HG03196 (cell line): ENCODE results near the gene SLBP.
"Not testable (repeated sequence)": the region's sequence is repeated elsewhere in the genome, so short reads cannot be mapped to it uniquely, and the experiment has no call there.

Experiments used
- ATAC-seq: cut with Tn5 transposase; IDR thresholded peaks from one replicate; pipeline ENCODE4 v1.9.1; 2021; ENCODE audit not compliant: unreplicated experiment

Gene SLBP

DNA sequence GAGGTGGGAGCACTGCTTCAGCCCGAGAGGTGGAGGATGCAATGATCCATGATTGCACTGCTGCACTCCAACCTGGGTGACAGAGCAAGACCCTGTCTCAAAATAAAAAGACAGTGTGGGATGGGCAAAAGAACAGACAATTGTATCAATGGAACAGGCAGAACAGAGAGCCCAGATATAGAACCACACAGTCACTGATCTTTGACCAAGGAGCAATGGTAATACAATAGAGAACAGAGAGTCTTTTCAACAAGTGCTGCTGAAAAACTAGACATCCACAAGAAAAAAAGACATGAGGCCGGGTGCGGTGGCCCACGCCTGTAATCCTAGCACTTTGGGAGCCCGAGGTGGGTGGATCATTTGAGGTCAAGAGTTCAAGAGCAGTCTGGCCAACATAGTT is 33.9 kb downstream of the SLBP start:
- no peak for ATAC-seq

DNA sequence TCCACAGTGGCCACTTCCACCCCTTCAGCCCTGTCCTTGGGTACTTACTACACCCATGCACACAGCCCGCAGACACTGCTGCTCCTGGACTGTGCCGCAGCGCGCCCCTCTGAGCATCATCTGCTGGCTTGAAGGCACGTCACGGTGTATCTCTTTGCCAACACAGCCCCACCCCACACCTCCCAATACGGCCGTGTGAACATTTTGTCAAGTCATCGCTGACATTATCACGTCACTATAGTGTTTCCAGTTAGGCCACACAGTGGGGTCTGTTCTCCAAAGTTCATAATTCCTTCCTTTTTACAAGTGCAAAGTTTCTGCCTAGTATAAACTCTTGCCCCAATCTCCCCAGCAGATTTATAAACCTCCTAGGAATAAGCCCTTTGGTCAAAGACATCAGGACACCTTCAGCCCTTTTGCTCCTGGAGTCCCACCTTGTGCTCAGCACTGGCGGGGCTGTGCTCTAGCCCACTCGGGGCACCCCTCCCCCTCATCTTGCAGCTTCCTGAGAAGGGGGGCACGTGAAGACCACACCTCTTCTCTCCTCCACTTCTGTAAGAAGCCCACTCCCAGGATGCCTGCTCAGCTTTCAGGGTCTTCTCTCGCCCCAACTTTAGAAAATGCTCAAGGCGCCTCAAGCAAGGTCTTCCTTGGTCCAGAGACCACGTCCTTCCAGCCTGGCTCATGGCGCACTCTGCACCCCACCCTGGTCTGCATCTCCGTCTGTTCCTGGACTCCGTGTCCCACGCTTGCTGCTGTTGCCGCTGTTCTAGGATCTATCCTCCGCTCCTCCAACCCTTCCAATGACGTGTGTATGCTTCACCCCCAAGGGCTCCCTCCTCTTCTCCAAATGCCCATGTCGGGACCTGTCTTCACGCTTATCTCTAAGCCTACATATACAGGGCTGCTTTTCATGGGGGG is 35.3 kb downstream of the SLBP start:
- no peak for ATAC-seq

DNA sequence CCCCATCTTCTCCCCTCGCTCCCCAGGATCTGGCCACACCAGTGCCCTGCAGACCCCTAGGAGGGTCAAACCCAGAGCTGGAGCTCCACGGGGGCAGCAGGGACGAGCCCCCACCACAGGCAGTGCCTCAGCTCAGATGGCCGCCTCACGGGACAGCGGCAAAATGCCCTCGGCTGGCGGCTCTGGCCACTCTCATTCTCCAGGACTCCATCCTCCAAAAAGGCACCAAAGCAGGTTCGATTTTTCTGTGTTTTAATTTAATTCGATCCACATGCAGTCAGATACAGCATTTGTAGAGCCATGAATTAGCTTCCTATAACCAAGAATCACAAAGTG is 36.3 kb downstream of the SLBP start:
- no peak for ATAC-seq

DNA sequence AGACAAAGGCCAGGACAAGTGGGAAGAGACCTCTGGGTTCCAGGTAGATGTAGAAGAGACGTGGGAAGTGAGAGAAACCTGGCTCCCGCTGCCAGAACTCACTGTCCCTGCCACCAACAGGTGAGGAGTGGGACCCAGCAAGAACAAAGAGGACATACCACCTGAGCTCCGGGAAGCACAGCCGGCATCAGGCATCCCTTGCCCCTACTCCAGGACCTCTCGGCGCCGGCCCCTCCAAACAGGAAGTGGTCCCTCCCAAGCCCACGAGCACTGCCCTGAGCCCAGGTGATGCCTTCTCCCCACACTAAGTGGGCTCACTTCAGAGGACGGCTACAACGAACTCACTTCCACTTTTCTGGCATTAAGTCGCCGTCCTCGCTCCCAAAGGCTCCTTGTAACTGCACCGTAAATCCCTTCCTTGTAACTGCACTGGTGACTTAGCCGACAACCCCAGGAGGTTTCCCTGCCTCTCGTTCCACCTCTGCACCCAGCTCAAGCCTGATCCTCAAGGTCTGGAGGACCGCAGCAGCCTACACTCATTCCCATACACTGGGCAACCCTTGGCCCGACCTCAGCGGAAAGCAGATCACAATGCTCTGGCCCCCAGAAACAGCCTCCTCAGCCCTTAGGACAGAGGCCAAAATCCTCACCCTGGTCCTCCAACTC is 36.9 kb downstream of the SLBP start:
- ATAC-seq: no peak

DNA sequence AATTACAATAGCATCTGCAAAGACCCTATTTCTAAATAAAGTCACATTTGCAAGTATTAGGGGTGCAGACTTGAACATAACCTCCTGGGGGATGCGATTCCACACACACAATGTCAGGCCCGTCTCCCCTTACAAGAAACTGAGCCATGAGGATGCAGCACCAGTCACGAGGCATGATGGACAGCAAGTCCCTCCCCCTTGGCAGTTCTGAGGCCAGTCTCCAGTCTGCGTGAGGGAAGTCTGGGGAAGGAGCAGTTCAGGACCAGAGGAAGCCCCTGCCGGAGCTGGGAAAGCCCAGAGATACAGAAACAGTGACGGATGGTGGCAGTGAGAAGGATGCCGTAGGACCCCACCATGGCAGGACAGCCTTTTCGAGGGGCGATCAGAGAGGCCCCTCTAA is 37.4 kb downstream of the SLBP start:
- no peak for ATAC-seq

DNA sequence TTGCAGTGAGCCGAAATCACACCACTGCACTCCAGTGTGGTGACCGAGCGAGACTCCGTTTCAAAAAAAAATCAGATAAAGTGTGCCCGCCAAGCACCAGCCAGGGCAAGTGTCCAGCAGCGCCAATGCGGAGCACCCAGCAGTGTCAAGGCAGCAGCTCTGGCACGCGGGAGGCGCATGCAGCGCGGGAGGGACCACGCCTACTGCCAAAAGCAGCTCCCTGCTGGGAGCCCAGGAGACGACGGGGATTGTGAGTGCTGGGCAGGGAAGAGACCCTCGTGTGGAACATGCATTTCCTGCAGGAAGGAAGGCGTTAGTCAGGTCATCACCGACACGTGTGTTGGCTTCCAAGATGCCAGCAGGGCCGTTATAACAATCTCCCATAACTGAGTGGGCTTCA is 38.4 kb downstream of the SLBP start:
- ATAC-seq: no peak

DNA sequence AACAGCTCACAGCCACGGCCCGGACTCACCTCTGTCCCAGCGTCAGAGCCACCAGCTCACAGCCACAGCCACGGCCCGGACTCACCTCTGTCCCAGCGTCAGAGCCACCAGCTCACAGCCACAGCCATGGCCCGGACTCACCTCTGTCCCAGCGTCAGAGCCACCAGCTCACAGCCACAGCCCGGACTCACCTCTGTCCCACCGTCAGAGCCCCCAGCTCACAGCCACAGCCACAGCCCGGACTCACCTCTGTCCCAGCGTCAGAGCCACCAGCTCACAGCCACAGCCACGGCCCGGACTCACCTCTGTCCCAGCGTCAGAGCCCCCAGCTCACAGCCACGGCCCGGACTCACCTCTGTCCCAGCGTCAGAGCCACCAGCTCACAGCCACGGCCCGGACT is 41.1 kb downstream of the SLBP start:
- not testable (repeated sequence) for ATAC-seq

DNA sequence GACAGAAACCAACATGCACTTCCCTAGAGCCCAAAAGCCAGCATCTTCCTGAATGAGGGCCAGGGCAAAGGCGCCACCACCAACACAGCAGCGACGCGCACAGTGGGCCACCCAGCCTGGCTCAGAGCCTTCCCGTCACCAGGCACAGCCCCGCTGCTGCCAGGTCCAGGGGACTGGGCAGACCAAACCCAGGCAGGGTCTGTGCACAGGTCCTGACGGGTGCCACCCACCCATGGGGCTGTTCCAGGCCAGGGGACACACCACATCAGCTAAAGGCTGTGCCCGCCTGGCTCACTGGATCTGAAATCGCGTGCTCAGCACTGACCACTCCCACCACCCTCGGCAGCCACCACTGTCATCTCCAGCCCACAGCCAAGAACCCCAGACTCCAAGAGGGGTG is 41.8 kb downstream of the SLBP start:
- ATAC-seq: no peak

DNA sequence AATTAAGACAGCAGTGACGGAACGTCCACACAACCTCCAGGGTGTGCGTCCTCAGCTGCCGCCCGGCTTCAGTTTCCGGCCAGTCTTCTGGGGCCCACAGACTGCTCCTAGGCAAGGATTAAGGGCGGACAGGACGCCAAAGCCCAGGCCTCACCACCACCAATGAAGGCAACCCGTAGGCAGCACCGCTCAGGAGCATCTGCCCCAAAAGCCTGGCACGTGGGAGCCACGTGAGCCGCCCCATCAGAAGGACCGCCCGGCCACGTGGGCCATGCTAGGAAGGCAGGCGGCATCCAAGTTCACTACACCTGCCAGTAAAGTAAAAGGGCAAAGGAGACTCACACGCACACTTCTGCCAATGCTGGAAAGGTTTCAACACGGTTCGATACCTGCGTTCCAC is 42.3 kb downstream of the SLBP start:
- no peak for ATAC-seq

DNA sequence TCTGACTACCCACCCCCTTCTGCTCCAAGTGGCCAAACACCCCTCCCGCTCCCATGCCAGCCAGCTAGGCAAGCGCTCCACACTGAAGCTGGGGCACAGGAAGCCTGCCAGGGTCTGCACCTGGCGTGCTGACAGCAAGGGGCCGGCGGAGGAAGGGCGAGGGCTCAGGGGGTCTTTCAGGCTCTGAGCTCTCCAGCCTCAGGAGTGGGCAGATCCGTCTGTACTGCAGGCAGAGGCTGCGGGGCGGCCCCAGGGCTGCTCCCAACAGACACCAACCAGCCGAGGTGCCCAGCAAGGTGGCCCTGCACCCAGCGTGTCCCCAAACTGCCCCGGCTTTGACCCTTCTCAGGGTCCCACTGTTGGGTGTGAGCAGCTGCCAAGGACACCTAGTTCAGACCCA is 42.8 kb downstream of the SLBP start:
- ATAC-seq: no peak

DNA sequence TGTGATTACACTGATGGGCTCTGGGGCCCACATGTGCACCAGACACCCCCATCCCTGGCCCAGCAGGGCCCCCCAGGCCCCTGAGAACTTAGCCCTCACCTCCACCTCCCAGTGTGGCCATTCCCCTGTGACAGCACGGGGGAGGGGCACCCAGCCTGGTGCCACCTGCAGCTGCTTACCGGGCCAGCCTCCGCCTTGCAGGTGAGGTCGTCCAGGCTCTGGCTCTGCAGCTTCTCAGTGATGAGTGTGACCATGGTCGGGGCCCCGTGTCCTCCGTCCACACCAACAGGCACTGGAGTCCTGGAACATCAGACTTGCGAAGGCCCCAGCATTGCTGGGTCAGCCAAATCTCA is 43.7 kb downstream of the SLBP start:
- no peak for ATAC-seq

DNA sequence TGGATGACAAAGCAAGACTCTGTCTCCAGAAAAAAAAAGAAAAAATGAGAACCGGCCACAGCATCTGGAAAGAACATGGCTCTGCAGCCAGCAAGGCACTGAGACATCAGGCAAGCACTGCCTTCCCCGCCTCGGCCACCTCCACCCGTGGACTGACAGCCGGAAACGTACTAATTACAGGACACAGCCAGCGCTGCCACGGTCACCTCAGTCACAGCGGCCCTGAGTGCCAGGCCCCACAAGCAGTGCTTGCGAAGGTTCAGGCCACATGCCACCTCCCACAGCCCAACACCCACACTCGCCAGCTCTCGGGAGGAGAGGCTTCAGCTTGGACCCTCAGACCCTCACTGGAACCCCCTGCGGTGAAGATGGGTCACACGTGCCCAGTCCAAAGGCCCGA is 44.8 kb downstream of the SLBP start:
- no peak for ATAC-seq

DNA sequence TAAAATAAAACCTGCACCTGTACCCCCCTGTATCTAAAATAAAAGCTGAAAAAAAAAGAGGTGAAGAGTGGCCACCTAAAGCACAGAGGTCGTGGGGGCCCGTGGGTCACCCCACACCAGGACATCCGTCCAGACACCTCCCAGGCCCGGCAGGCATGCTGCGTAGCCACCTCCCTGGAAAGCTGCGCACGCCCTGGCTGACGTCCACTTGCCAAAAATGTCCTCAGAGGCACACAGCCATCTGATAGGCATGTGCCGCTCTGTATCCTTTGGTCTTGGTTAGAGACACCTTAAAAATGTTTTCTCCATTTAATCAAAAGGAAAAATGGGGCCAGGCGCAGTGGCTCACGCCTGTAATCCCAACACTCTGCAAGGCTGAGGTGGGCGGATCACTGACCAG is 45.7 kb downstream of the SLBP start:
- no peak for ATAC-seq

DNA sequence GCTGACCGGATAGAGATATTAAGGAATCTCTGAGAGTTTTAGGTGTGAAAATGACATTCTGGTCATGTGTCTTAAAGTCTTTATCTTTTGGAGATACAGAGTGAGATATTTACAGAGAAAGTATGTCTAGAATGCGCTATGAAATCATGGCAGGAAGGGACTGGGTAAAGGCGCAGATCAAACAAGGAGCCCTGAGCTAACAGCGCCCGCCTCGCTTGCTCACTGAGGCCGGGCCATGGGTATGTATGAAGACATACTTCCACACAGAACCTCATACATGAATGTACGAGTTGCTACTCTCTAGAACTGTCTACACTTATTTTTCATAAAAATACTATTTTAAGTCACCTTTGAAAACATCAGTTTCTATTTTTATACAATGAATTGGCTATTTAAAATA is 48.0 kb downstream of the SLBP start:
- ATAC-seq: no peak

DNA sequence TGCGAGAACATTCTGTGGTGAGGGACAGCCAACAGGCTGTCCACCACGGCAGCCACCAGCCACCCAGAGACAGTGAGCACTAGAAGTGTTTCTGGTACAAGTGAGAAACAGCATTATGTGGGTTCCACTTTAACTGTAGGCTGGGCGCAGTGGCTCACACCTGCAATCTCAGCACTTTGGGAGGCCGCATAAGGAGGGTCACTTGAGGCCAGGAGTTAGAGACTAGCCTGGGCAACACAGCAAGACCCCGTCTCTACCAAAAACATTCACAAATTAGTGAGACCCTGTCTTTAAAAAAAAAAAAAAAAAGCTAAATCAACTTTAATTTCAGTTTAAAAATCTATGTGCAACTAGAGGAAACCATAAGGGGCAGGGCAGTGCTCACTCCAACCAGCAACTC is 48.6 kb downstream of the SLBP start:
- ATAC-seq: no peak

DNA sequence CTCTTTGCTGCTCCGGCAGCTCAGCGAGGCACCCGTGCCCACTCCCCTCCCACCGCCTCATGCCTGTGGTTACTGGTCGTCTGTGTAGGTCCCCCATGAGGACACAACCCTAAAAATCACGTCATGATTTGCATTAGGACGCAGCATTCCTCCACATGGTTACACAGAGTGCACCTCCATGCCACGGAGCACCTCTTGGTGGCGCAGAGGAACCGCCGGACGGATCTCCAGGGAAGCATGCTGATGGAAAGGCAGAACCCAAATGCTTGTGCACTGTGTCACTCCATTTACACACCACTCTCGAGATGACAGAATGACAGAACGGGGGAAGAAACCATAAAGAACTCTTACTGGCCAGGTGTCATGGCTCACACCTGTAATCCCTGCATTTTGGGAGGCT is 50.4 kb downstream of the SLBP start:
- ATAC-seq: no peak

DNA sequence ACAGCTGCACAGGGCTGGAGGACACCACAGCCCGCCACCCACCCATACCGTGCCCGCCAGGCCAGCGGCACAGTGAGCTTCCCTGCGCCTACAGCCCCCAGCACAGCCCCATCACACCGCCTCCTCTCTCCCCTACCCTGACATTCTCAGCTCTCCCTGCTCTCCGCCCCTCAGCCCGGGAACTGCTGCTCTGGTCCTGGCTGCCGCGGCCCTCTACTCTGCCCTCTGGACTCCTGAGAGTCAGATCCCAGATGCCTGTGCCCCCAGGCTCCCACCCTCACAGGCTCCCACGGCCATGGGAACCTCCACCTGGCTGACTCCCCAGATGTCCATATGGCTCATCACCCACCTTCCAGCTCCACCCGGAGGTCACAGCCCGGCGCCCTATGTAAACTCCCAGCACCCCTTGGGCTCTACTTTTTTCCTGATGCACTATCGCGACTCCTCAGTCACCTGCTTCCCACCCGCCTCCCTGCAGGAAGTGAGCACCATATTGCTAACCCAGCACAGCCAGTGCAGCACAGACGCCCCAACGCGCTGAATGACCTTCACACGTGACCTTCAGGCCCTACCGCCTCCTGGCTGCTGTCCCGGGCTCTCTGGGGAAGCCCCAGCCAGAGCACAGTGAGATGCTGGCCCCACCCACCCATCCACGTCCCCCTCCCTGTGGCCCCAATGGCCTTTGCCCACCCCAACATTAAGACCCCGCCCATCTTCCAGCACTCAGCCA is 51.0 kb downstream of the SLBP start:
- ATAC-seq: no peak

DNA sequence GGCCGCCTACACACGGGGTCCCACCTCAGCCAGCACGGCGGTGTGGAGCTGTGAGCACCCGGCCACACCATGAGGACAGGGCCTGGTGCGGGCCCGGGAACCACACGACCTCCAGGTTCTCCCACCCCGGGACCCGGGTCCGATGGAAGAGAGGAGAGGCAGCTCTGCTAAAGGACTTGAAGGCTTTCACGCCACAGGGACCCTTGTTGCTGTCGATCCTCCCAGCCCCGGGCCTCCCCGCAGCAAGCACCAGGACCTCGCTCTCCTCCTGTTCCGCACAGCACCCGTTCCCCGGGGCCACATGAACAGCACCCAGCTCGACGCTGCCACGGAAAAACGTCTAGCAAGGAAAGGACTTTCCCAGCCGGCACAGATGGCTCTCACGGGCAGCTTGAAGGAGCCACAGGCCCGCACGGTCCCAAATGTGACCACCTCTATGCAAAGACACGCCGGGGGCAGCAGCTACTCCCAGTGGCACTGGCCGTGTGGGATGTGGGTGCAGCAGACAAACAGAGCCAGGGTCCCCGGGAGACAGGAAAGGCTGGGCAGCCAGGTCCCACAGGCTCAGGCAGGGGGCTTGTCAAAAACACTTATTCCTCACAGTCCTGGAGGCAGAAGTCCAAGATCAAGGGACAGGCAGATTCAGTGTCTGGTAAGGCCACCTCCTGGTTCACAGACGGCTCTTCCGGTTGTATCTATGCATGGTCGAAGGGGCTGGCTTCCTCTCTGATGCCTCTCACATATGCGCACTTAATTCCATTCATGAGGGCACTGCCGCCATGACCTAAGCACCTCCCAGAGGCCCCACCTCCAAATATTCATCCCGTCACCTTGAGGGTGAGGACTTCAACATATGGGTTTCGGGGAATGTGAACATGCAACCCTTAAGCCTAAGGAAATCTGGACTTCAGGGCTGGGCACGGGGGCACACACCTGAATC is 52.7 kb downstream of the SLBP start:
- ATAC-seq: no peak

DNA sequence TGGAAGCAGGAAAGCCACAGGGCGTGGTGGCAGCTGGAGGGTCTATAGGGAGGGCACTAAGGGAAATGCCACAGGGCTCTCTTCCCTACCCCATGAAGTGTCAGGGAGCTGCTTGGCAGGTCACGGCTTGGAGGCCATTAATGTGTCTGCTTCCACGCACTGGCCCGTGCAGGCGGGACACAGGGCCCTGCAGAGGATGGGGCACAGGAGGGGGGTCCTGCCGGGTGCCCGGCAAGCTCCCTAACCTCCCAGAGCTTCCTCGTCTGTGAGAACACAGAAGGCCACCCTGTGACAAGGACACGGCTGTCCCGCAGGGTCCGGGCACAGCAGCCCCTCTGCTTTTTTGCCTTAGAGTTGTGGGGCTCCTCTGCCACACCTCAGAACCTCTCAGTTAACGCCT is 53.5 kb downstream of the SLBP start:
- no peak for ATAC-seq

DNA sequence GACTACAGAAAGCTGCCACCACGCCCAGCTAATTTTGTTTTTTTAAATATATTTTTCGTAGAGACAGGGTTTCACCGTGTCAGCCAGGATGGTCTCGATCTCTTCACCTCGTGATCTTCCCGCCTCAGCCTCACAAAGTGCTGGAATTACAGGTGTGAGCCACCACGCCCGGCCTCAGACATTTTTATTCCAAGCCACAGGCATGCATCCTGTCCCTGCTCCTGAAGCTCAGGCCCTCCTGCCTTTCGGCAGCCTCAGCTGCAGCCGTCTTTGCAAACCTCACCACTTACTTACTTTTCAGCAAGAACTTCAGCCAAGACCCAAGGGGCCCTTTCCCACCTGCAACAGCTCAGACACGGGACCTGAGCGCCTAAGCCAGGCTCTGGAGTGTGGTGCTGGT is 54.0 kb downstream of the SLBP start:
- no peak for ATAC-seq

DNA sequence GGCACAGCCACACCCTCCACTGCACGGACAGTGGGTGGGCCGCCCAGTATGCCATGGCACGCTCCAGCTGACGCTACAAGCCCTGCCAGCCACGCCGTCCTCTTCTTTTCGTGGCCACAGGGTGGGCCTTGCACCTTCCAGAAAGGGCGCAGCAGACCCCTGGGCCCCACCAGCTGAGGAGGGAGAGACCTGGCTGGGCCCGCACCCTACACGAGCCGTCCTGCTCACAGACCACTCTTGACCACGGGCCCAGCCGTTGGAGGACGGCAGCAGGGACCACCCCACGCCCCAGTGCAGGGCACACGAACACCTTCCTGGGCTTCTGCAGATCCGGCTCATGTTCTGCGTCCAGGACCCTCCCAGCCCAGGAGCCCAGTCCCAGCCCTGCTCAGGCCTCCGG is 55.1 kb downstream of the SLBP start:
- no peak for ATAC-seq
